K562 (cell line): ENCODE results near the gene SFN.

Experiments used
- BRCA1 ChIP-seq, 2 experiments: fragments of 450-650 bp in 1 of 2; sonication (generic) in 1 of 2; formaldehyde crosslinking in 1 of 2; IDR thresholded peaks; 2 replicates each; pipeline versions ENCODE4 v1.5.0 to v1.6.1; 2017 to 2020; ENCODE audit warnings: mild to moderate bottlenecking in 1 of 2, missing genetic modification reagents in 1 of 2
- CBX5 ChIP-seq: IDR thresholded peaks from 2 replicates; pipeline ENCODE4 v1.6.1; 2014; ENCODE audit warnings: low read depth, borderline replicate concordance
- HMG20B ChIP-seq: fragments of 250-450 bp; sonication (Bioruptor Pico); IDR thresholded peaks from 2 replicates; pipeline ENCODE4 v1.5.0; 2021; ENCODE audit warnings: mild to moderate bottlenecking
- IFI16 ChIP-seq: fragments of 250-450 bp; sonication (Bioruptor Pico); IDR thresholded peaks from 2 replicates; pipeline ENCODE4 v2.1.2; 2022; ENCODE audit warnings: mild to moderate bottlenecking, inconsistent platforms
- SP1 ChIP-seq: sonication (generic); formaldehyde crosslinking; IDR thresholded peaks from 2 replicates; pipeline ENCODE4 v1.8.1; 2022; ENCODE audit warnings: mild to moderate bottlenecking, missing genetic modification reagents
- ZMIZ1 ChIP-seq, 2 experiments: fragments of 150-350 bp in 1 of 2; IDR thresholded peaks; 2 replicates each; pipeline ENCODE4 v1.6.1; 2012 to 2016; ENCODE audit warnings: low read depth in 2 of 2, low read length in 2 of 2, mild to moderate bottlenecking in 1 of 2, moderate library complexity in 1 of 2

DNA sequence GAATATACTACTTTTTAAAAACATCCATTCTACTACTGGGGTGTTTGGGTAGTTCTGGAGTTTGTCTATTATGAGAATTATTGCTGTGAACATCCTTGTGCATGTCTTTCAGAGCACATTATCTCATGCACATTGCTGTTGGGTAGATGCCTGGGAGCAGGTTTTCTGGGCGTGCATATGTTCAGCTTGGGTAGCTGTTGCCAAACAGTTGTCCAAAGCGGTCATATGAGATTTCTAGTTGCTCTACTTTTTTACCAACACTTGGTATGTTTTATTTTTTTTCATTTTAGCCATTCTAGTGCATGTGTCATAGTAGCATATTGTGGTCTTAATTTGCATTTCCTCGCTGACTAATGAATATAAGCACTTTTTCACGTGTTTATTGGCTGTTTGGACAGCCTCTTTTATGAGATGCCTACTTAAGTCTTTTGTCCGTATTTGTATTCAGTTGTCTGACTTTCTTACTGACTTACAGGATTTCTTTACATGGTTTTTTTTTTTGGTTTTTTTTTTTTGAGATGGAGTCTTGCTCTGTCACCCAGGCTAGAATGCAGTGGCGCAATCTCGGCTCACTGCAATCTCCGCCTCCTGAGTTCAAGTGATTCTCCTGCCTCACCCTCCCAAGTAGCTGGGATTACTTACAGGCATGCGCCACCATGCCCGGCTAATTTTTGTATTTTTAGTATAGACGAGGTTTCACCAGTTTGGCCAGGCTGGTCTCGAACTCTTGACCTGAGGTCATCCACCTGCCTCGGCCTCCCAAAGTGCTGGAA lies 18.3 kb upstream of the SFN start:
- TF ChIP-seq CBX5, result no peak
- no peak for TF ChIP-seq BRCA1 (IDR thresholded peaks at IDR 0.05)
- no peak for TF ChIP-seq BRCA1 (CRISPR knock-in tag; IDR thresholded peaks at IDR 0.05)
- TF ChIP-seq ZMIZ1 (IDR thresholded peaks at IDR 0.05; ENCODE audit: low read depth in 2 of 2, low read length in 2 of 2), result no peak
- TF ChIP-seq SP1, result no peak
- no peak for TF ChIP-seq HMG20B (CRISPR knock-in tag)
- no peak for TF ChIP-seq IFI16
